AG04449 (cell line): ENCODE data around the gene ACTN3.
"Not testable (repeated sequence)": the region's sequence is repeated elsewhere in the genome, so short reads cannot be mapped to it uniquely, and the experiment has no call there.

Experiments used
- CTCF ChIA-PET: fragments of 350-600 bp; formaldehyde crosslinking; extraction: SDS; loops from one replicate; lab custom pipeline; 2021; ENCODE audit warnings: antibody characterized with exemption; lab: Yijun Ruan, JAX
- POLR2A ChIA-PET: fragments of 400-600, 350-600 bp; formaldehyde crosslinking; extraction: SDS; loops from one replicate; lab custom pipeline; 2020; ENCODE audit warnings: antibody characterized with exemption, inconsistent platforms; lab: Yijun Ruan, JAX
- DNase-seq: peaks from one replicate; pipeline ENCODE4 v3.0.0-alpha.2; 2010; ENCODE audit warnings: low read depth, low spot score
- H3K4me3 ChIP-seq: 2 replicates; pipeline ENCODE4 v1.5.1; 2011; ENCODE audit warnings: low read depth, mild to moderate bottlenecking, control low read depth, low read length
- TF ChIP-seq, protein P1 (sequence below): IDR thresholded peaks from one replicate; pipeline ENCODE4 v1.5.1; 2011; ENCODE audit warnings: mild to moderate bottlenecking, moderate library complexity, low read length, control low read depth, inconsistent platforms; ENCODE audit not compliant: insufficient read depth; ENCODE audit errors: missing control alignments

Gene ACTN3

DNA sequence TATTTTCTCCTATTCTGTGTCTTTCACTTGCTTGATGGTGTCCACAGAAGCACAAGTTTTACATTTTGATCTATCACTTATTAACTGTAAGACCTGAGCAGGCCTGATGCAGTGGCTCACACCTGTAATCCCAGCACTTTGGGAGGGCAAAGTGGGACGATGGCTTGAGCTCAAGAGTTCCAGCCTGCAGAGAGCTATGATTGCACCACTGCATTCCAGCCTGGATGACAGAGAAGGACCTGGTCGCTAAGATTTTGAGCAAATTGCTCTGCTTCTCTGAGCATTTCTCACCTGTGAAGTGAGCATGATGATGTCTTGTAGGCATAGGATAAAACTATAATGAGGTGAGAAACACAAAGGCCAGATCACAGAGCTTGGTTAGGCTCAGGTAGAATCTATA, 39.4 kb downstream of the ACTN3 start:
- H3K4me3 ChIP-seq = no peak overlapping the region
- no peak for DNase-seq
- TF ChIP-seq, protein P1, sequence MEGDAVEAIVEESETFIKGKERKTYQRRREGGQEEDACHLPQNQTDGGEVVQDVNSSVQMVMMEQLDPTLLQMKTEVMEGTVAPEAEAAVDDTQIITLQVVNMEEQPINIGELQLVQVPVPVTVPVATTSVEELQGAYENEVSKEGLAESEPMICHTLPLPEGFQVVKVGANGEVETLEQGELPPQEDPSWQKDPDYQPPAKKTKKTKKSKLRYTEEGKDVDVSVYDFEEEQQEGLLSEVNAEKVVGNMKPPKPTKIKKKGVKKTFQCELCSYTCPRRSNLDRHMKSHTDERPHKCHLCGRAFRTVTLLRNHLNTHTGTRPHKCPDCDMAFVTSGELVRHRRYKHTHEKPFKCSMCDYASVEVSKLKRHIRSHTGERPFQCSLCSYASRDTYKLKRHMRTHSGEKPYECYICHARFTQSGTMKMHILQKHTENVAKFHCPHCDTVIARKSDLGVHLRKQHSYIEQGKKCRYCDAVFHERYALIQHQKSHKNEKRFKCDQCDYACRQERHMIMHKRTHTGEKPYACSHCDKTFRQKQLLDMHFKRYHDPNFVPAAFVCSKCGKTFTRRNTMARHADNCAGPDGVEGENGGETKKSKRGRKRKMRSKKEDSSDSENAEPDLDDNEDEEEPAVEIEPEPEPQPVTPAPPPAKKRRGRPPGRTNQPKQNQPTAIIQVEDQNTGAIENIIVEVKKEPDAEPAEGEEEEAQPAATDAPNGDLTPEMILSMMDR = no peak
- CTCF ChIA-PET = interaction anchor here (1.3 to 1.5 kb wide), 2 partner anchors 8 to 92 kb away, joined by 6 read pairs; partner anchors contain the start of gene RBM4B
- POLR2A ChIA-PET = no interaction called here

- H3K4me3 ChIP-seq, DNase-seq, POLR2A ChIA-PET: not testable (repeated sequence)
- CTCF ChIA-PET = interaction anchor here (0.6 to 1.0 kb wide), 2 partner anchors 9 to 1825 kb away, joined by 3 to 4 read pairs; no protein-coding TSS in a partner anchor
These were observed 42.6 kb downstream of the ACTN3 start for GRCh38 chr11:66589315-66589714.

- ChIA-PET CTCF (interaction anchor here (0.6 to 3.4 kb wide), 3 partner anchors 10 to 1826 kb away, joined by 4 to 36 read pairs (median 4); no protein-coding TSS in a partner anchor), POLR2A (no interaction called here)
- no peak overlapping the region for H3K4me3 ChIP-seq
- TF ChIP-seq, protein P1 = no peak
- no peak for DNase-seq
These were observed 43.4 kb downstream of the ACTN3 start for GRCh38 chr11:66589996-66590675.

- H3K4me3 ChIP-seq = no peak overlapping the region
- ChIA-PET CTCF (interaction anchor here (1.0 to 3.4 kb wide), 6 partner anchors 11 to 88 kb away, joined by 4 to 36 read pairs (median 10); partner anchors contain the start of gene CTSF), POLR2A (no interaction called here)
- TF ChIP-seq, protein P1 = no peak
- DNase-seq = no peak
These were observed 44.5 kb downstream of the ACTN3 start for GRCh38 chr11:66591175-66591574.

DNA sequence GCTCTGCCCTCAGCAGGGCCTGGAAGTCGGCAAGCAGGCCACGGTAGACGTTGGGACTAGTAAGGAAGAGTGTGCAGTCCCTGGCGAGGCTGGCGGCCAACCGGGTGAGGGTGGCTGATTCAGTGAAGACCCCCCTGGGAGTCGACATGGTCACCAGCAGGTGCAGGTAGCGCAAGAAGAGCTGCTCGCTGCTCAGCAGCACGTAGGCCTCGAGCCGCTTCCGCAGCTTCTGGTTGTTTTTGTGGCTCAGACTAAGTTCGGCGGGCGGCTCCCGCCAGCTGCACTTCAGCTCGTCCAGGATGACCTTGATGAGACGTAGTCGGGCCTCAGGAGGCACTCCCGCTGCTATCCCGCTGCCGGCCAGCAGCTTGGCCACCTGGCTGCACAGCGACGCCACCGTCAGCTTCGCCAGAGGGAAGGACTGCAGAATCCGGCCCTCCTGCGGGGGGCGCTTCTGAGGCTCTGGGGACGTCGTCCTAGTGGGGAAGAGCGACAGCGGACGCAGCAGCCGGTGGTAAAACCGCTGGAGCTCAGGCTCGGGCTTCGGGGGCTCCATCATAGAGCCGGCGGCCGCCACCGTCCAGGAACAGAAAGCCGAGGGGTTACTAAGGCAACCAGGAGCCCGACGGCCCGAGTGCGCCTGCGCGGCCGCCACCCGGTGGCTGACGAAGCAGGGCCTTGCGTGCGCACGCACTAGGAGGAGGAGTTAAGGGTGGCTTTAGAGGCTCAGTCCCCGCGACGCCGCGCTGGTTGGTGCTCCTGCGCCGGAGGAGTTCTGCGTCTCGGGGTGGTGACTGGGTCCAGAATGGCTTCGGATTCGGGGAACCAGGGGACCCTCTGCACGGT, 46.0 kb downstream of the ACTN3 start, which contains the start of the genes CCDC87 and CCS:
Gene CCDC87, minus strand, starts transcription at position 607 of the 846 bp plus-strand sequence. Its CDS starts 48 bp downstream, at position 559.
Gene CCS, plus strand, starts transcription at position 729 of the 846 bp plus-strand sequence. Its CDS starts 77 bp downstream, at position 806.
- ChIA-PET CTCF (interaction anchor here (0.8 to 3.4 kb wide), 17 partner anchors 9 to 185 kb away, joined by 3 to 36 read pairs (median 6); partner anchors contain the start of genes CTSF, RBM4 and ZDHHC24), POLR2A (interaction anchor here (0.7 to 2.0 kb wide), 5 partner anchors 13 to 86 kb away, joined by 3 to 7 read pairs (median 4); partner anchors contain the start of genes RBM14 and RBM4B)
- peak within 1 kb of the TSS; percentile 76 for H3K4me3 ChIP-seq
- TF ChIP-seq, protein P1 = peak; percentile 87
- no peak for DNase-seq

DNA sequence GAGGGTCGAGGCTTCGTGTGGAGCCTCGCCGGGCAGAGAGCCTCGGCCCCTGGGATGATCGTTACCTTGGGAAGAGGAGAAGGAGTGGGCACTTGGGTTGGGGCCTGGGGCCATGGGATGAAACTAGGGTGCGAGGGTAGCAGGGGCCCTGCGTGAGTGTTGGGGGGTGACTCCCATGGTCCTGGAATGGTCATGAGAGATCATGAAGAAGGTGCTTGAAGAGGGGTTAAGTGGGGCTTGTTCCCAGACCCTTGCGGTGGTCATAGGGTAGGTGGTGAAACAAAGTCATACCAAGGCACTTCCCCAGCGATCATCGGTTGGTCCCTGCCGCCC, 46.6 kb downstream of the ACTN3 start:
- DNase-seq = no peak
- POLR2A ChIA-PET = interaction anchor here (1.1 to 2.0 kb wide), 2 partner anchors 13 to 84 kb away, joined by 3 to 7 read pairs; partner anchors contain the start of gene RBM4B
- H3K4me3 ChIP-seq = peak overlapping the region; percentile 76
- CTCF ChIA-PET = interaction anchor here (1.0 to 3.4 kb wide), 11 partner anchors 8 to 186 kb away, joined by 3 to 36 read pairs (median 6); partner anchors contain the start of genes RBM4 and ZDHHC24
- TF ChIP-seq, protein P1 = no peak
